NOMO-1 treated with DMSO at 0.1 percent for 48 hours (cell line): ENCODE measurements around the gene WDR64.
A peak's percentile ranks its signal among the peaks of the same experiment; 100 is the strongest.
"Not testable (repeated sequence)": the region's sequence is repeated elsewhere in the genome, so short reads cannot be mapped to it uniquely, and the experiment has no call there.

Source experiments
- DNase-seq: peaks from one replicate; lab custom pipeline; 2025; ENCODE audit not compliant: unreplicated experiment; lab: John Stamatoyannopoulos, UW

Gene WDR64

DNA sequence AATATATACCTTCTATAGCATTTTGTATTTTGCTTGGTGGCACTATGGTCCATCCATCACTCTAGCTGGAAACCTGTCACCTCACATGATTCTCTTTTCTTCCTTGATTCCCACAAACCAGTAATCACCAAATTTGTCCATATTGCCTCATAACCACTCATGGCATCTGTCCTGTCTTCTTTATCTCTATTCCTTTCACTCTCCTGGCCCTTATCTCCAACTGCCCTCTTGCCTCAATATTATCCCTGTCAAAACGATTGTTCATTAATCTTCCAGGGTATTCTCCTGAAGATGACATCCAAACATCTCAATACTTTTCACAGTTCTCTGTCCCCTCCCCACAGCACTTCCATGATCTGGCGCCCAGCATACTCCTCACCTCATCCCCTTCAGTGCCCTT lies 46.1 kb downstream of the WDR64 start:
- no peak for DNase-seq

DNA sequence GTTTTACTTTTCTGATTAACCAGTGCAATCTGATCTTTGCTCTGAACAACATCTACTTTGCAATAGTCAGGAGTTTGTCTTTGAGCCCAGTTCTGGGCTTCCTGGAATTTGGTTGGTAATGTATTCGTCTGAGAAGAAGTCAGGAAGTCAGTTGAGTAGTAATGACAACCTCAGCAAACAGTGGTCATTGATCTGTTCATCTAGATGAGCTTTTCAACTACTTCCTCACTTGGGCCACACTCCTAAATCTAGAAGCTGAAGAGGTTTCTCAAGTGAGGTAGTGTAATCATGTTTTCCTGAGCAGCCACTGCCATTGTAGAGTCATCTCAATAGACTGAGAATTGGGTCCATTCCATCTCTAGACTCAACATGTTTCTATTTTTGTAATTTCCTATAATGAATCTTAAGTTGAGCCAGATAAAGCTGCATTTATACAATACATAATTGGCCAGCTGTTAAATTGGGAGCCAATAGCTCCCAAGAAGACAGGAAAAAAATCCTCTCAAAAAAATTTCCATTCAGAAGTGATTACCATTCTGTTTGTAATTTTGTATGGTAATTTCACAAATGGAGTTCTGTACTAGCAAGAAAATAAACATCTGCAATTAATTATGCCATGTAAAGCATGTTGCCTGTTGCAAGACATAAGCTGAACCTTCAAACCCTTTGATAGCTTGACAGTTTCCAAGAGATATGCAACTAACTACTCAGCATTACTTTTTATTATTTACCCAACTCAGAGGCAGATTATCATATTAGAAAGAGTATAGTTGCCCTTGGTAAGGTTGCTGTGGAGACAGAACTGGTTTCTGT lies 49.6 kb downstream of the WDR64 start:
- no peak for DNase-seq

DNA sequence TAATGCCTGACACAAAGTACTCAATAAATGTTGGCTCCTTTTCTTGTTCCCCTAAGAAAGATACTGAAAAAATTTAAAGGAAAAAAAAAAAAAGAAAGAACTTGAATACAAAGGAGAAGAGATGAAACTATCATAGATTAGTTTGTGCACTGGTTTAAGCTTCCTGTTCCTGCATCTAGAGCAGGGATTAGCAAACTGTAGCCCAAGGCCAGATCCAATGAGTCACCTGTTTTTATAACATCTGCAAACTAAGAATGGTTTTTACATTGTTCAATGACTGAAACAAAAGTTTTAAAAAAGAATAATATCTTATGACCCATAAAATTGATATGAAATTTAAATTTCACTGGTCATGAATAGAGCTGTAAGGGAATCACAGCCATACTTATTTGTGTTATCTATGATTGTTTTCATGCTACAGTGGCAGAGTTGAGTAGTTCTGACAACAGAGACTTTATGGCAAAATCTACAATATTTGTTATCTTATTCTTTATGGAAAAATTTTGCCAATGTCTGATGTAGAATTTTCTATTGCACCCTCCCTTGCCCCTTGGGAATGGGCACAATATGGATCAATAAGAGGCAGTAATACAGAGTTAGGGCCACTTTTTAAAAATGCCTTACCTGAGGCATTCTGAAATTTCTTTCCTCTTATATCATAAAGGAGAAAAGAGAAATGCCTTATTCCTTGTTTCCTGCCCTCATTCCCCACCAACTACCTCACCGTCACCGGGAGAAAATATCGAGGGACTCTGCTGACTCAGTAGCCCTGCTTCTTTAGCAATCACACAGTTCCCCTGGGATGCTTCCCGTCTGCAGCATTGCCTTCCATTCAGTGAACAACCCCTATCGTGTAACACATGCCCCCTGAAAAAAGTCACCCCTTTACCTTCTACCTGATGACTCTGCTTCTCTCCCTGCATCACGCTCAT lies 50.6 kb downstream of the WDR64 start:
- no peak for DNase-seq

DNA sequence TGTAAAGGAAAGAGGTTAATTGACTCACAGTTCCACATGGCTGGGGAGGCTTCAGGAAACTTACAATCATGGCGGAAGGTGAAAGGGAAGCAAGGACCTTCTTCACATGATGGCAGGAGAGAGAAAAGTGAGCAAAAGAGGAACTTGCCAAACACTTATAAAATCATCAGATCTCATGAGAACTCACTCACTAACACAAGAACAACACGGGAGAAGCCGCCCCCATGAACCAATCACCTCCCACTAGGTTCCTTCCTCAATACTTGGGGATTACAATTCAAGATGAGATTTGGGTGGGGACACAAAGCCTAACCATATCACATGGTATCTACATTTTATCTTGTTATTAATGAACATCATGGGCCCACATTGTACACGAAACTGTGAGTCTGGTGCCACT lies 51.7 kb downstream of the WDR64 start:
- DNase-seq = not testable (repeated sequence)

DNA sequence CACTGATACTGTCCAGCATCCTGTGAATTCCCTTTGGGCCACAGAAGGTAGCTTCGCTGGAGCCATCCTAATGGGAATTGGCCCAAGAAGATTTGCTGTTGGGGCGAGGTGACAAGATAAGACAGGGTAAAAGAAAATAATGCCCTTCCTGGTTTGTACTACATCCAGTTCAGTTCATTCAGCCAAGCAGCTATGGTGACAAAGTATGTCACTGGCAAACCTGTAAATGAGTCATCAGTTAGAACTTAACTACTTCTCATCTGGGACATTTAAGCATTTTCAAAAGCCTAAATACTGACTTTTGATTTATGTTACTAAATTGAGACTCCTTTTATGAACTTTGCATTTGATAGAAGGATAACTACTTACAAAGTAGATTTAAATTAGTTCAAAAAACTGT lies 54.2 kb downstream of the WDR64 start:
- DNase-seq = no peak

DNA sequence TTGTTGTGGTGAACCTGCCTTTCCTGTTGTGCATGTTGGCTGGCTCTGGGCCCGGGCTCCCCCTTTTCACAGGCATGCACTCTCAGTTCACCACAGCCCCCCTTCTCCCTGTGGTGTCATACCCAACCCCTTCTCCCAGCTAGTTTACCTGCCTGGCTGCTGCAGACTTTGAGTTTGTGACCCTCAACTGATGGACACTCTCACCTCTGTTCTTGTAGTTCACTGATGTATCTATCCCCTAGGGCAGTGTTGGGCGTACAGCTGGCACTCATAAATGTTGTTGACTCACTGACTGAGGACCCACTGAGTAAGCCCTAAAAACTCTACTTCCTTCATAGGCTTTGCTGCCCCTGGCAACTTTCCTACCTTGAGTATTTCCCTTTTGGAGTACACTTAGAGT lies 54.9 kb downstream of the WDR64 start:
- DNase-seq = no peak

DNA sequence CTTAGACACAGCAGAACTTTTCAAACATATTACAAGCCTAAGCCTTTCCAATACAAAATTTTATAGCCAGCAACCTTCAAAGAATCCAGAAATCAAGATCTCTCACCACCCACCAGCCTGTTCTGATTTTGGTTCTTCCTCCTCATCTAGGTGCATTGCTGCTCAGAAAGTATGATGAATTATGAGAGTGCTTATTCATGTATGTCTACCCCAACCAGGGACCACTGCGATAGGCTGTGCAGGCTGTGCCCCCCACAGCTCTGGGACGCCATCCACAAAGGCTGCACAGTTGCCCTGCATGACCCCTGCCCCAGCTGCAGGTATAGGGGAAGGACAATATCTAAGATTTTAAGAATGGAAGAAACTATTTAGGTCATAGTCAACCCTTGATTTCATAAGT lies 55.4 kb downstream of the WDR64 start:
- DNase-seq = no peak

DNA sequence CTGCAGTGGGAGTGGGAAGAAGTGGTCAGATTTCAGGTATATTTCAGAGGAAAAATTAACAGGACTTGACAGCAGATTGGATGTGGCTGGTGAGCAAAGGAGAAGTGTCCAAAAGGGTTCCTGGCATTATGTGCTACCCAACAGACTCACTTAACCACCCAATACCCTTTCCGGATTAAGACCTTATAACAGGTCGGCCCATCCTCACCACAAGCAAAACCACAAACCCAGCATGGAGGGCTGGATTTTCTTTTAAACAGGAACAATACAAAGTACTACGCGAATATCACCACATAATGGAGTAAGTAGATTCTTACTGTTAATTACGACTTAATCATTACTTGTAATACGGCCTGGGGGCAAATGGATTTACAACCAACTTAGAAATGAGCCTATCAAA lies 59.2 kb downstream of the WDR64 start:
- DNase-seq = no peak

DNA sequence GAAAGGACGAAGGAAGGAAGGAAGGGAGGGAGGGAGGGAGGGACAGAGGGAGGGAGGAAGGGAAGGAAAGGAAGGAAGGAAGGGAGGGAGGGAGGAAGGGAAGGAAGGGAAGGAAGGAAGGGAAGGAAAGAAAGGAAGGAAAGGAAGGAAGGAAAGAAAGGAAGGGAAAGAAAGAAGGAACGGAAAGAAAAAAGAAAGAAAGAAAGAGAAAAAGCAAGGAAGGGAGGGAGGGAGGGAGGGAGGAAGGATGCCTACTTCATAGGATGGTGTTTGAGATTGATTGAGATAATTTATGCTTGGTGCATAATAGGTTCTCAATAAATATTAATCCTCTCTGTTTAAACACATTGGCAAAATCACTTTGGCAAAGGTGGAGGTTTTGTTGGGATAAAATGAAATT lies 61.2 kb downstream of the WDR64 start:
- DNase-seq = no peak

DNA sequence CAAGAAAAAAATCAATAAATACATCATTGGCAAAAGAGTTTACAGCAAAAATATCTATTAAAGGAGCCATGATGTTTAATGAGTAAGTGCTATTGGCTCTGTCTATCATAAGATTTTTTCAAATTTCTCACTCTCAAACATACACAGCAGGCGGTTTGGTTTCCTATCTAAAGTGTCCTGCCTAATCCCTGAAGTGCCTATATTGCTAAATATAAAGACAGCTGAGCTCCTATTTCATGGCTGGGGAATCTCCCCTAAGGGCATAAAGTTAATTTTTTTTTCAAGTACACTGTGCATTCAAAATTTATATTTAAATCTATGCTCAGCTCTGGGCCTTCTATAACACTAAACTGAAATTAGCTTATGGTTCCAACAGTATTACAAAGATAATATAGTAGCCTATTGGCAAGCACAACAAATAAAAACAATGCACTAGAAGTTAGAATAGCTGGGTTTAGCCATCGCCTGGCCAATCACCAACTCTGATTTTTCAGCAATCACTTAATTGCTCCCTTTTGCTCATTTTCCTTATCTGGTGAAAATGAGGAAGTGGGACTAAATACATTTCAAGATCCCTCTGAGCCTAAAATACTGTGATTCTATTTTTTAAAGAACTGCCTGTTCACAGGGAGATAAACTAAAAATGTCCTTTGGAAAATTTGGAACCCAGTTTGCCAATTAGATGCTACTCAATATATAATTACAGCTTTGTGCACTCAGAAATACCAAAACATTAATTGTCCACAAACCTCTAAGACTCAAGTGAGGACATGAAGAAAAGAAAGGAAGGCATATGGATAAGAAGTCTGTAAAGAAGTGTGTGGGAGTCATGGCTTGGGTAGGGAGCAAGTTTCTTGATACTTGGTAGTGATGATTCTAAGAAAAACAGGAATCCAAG lies 62.5 kb downstream of the WDR64 start:
- DNase-seq = peak; percentile 53

DNA sequence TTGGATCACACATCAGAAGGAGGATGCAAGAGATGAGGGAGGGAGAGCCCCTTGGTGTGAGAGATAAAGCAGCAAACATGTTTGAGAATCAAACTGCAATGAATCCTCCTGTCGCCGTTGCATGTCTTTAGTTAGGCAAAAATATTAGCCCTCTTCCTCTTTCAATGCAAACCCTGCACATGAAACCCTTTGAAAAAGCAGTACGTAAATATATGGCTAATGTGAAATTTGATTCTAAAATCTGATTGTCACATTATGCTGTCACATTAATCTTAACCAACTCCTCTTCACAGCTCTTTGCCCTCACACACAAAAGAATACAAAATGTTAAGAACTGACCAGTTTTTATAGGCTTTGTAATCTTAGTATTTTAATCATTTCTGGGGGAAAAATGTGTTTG lies 63.4 kb downstream of the WDR64 start:
- peak; percentile 10 for DNase-seq

DNA sequence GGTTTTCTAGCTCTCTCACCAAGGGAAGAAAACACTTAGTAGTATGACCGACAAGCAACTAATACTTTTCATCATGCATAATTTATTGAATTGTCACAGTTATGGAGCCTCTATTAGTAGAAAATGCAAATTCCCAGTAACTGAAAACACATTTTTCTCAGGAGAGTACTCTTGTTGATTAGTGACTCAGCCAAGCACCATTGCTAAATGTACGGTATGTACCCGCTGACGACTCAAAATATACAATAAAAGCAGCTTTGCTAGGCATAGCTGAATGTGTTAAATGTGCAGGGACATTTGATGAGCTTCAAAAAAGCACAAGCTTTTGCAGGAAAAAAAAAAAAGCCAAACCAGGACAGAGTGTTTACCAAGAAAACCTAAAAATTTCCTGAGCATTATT lies 63.9 kb downstream of the WDR64 start:
- no peak for DNase-seq

DNA sequence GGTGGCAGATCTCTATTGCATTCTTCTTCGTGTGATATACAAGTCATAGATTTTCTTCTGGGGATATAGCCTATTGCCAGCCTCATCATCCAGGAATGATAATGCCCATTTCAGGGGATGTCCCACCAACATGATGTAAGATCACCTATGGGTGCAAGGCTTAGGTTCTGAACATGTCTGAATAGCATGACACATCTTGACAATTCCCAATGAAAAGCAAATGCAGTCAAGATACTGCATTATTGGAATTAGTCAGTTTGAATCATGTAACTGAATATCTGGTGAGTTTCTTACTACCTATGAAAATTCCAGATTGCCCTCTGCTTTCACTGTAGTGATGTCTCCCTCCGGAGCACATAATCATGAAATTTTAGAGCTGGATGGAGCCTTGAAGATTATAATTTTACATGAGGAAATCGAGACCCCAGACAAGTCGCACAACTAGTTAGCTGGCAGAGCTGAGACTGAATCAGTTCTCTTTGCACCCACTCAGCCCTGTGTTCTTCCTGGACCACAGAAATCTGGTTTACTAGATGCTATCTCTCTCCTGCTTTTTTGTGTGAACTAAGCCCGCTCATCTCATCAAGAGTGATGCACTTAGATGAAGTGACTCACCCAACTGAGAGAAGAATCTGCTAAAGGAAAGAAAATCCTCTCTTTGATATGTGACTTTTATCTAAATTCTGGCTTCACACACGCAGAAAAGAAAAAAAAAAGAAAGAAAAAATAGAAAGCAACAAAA lies 65.0 kb downstream of the WDR64 start:
- no peak for DNase-seq

DNA sequence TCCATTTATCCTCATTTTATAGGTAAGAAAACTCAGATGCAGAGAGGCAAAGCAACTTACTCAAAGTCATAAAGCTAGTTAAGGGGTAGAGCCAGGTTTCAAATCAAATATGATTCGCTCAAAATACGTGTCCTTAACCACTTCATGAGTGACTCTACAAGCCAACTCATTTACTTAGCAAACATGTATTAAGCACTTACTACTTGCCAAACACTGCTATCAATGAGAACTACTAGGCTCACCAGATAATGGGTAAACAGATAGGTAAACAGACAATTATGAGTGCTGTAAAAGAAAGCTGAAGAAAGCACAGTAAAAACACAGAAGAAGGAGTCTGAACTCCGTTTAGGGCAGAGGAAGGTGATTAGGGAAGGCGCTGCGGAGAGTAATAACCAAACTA lies 65.9 kb downstream of the WDR64 start:
- DNase-seq = no peak

DNA sequence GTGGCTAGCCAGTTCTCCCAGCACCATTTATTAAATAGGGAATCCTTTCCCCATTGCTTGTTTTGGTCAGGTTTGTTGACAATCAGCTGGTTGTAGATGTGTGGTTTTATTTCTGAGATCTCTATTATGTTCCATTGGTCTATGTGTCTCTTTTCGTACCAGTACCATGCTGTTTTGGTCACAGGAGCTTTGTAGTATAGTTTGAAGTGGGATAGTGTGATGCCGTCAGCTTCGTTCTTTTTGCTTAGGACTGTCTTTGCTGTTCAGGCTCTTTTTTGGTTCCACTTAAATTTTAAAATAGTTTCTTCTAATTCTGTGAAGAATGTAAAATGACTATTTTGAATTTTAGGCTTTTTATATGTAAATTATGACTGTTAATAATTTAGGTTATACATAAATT lies 68.9 kb downstream of the WDR64 start:
- no peak for DNase-seq

DNA sequence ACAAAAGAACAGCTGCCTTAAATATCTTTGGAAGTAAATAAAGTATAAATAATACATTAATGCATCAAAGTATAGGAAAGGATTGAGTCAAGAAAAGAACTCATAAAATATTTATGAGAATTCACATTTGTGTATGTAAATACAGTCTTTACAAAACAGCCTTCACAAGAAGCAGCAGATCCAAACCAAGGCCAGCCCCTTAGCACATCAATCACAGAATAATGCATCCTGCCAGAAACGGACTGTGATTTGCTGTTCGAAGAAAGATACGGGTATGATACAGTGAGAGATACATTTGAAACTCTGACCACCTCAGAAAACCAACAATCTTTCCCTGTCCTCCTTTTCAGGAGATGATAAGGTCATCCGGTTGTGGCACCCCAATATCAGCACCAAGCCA lies 70.9 kb downstream of the WDR64 start:
- DNase-seq = no peak

DNA sequence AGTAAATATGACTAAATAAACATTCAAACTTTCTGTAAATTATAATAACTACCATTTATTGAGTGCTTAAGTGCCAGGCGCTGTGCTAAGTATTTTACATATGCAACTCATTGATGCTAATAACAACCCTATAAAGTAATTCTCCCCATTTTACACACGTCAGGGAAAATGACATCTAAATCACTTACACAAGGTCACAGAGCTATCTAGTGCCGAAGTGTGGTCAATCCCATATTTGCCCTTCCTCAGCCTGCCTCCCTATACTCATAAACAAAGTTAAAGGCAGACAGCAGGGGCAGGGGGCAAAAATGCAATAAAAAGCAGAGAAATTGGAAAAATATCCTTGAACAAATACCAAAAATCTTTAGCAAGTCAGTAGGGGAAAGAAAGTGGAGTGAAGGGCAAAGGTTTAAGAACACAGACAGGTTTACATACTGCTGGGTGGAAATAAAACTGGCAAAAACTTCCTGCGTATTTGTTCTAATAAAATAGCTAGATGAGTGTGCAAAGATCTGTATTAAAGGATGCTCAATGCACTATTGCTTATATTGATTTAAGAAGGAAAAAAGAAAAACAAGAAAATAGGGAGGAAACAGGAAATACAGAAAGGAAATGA lies 72.8 kb downstream of the WDR64 start:
- DNase-seq = no peak

DNA sequence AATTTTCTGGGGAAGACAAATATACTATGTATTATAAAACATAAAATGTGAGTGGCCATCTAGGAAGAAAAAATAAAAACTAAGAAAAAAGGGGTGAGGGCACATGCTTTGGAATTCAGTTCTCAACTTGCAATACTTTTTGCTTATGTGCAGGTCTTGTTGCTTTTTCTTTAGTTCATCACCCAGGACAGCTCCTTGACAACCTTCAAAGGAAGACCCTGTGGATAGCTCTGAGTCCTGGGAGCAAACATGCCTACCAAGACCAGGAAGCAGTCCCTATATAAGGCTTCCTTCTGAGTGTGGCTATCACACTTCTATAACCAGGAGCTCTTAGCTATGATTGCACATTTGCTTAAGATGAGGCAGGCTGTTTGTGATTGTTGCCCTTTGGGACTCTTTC lies 78.0 kb downstream of the WDR64 start:
- DNase-seq = no peak

DNA sequence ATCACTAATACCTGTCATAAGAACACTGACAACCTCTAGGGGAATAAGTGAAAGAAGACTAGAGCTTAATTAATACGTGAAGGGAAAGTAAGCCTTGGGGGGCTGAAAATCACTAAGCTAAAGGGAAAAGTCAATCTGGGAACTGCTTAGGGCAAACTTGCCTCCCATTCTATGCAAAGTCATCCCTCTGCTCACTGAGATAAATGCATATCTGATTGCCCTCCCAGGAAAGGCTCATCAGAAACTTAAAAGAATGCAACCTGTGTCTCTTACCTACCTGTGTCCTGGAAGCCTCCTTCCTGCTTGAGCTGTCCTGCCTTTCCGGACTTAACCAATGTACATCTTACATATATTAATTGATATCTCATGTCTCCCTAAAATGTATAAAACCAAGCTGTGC lies 81.8 kb downstream of the WDR64 start:
- DNase-seq = no peak

DNA sequence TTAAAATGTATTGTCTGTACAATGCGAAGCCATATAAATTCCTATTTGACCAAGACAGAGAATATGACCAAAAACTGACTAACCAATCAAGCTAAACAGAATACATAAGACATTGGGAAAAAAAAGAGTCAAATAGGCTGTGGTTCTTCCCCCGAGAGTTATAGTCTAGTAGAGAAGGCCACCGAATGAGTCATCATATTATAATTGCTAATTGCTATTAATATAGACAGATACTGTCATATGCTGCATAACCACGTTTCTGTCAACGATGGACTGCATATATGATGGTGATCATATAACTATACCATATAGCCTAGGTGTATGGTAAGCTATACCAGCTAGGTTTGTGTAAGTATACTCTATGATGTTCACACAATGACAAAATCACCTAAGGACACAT lies 82.5 kb downstream of the WDR64 start:
- DNase-seq = no peak
